ENCODE data around the gene GUCA1A. TPM values are rescaled to one million over a fixed set of nuclear protein-coding genes. Genes with fewer than 3 reads are reported as not detected.
"Not testable (repeated sequence)": the region's sequence is repeated elsewhere in the genome, so short reads cannot be mapped to it uniquely, and the experiment has no call there.

Gene GUCA1A
- total RNA-seq, 1 donor from 2014 or later, result not detected

- no peak for DNase-seq
Observed at GRCh38 chr6:42210551-42210950, 37.4 kb downstream of the GUCA1A start.

GRCh38 chr6:42211726-42212125 is 38.6 kb downstream of the GUCA1A start:
- no peak for DNase-seq

- no peak for DNase-seq
Observed at GRCh38 chr6:42212442-42212841, 39.3 kb downstream of the GUCA1A start.

- not testable (repeated sequence) for DNase-seq
Observed at GRCh38 chr6:42216495-42216894, 43.3 kb downstream of the GUCA1A start.

GRCh38 chr6:42217157-42217518 is 44.0 kb downstream of the GUCA1A start:
- peak; percentile 22 for DNase-seq

GRCh38 chr6:42217519-42218367 is 44.6 kb downstream of the GUCA1A start, which contains the start of gene MRPS10:
Gene MRPS10 (minus strand): TSS chr6:42217861. CDS start chr6:42217849, 12 bp downstream.
- peak; percentile 98 for DNase-seq

- DNase-seq, result no peak
Observed at GRCh38 chr6:42220807-42221206, 47.6 kb downstream of the GUCA1A start.

GRCh38 chr6:42221546-42221945 is 48.4 kb downstream of the GUCA1A start:
- no peak for DNase-seq

GRCh38 chr6:42222448-42222847 is 49.3 kb downstream of the GUCA1A start:
- DNase-seq, result no peak

- DNase-seq, result no peak
Observed at GRCh38 chr6:42224222-42225028, 51.3 kb downstream of the GUCA1A start.

- no peak for DNase-seq
Observed at GRCh38 chr6:42225029-42225339, 51.8 kb downstream of the GUCA1A start.

- DNase-seq, result no peak
Observed at GRCh38 chr6:42225419-42225818, 52.3 kb downstream of the GUCA1A start.

GRCh38 chr6:42226161-42226611 is 53.0 kb downstream of the GUCA1A start:
- DNase-seq, result peak; percentile 26

- no peak for DNase-seq
Observed at GRCh38 chr6:42226645-42227143, 53.5 kb downstream of the GUCA1A start.

GRCh38 chr6:42227173-42227850 is 54.1 kb downstream of the GUCA1A start:
- no peak for DNase-seq

GRCh38 chr6:42228305-42228704 is 55.1 kb downstream of the GUCA1A start:
- no peak for DNase-seq

Other genes starting within 250 kb of the GUCA1A start
- gene CCND3, start 231.6 kb upstream of the GUCA1A start, total RNA-seq, result 20.3 TPM
- gene TAF8, start 122.8 kb upstream of the GUCA1A start, total RNA-seq, result 18.8 TPM
- gene C6orf132, start 30.7 kb upstream of the GUCA1A start, total RNA-seq, result 8.5 TPM
- gene GUCA1B, start 21.6 kb downstream of the GUCA1A start, total RNA-seq, result 5.1 TPM
- 72.4 TPM for gene MRPS10, start 44.5 kb downstream of the GUCA1A start, total RNA-seq

Measured in tongue (tissue), 2 donors.